GM12891 (cell line): Measurements from ENCODE around the gene OMD.

Source experiments
- POLR2A ChIP-seq: IDR thresholded peaks from 2 replicates; pipeline ENCODE4 v1.6.1; 2011; ENCODE audit warnings: low read depth, low read length, control low read depth
- SPI1 ChIP-seq: IDR thresholded peaks from 2 replicates; pipeline ENCODE4 v1.6.1; 2011; ENCODE audit warnings: low read depth, low read length, control low read depth
- TAF1 ChIP-seq: IDR thresholded peaks from 2 replicates; pipeline ENCODE4 v1.6.1; 2011; ENCODE audit warnings: low read depth, low read length, control low read depth

- TF ChIP-seq POLR2A (no peak), SPI1 (no peak), TAF1 (no peak)
These were observed 1.5 kb downstream of the OMD start for GRCh38 chr9:92422611-92423338.
